Naive thymus-derived CD4-positive, alpha-beta T cell (primary cell): ENCODE measurements around the gene CDR2. TPM values are rescaled to one million over a fixed set of nuclear protein-coding genes. Genes with fewer than 3 reads are reported as not detected.

ENCODE experiments used
- ATAC-seq: fragments of 150-1000 bp; cut with Tn5 transposase; 2 replicates; pipeline ENCODE4 v1.10.0; 2021; ENCODE audit warnings: mild to moderate bottlenecking, moderate library complexity
- CTCF ChIA-PET: fragments of 350-600 bp; sonication (Branson Sonifier 250); formaldehyde crosslinking; loops from one replicate; lab custom pipeline; 2021; ENCODE audit warnings: antibody characterized with exemption; lab: Charles Lee
- POLR2A ChIA-PET: fragments of 350-600 bp; sonication (Branson Sonifier 250); formaldehyde crosslinking; loops from one replicate; lab custom pipeline; 2021; ENCODE audit warnings: antibody characterized with exemption, inconsistent platforms; lab: Charles Lee
- DNase-seq, 9 donors: peaks; one replicate each; pipeline versions ENCODE4 v3.0.0 to v3.0.0-alpha.2; 2020 to 2022; ENCODE audit warnings: mixed read lengths in 1 of 9
- H3K27ac ChIP-seq: one replicate; pipeline ENCODE4 v1.7.0; 2013; ENCODE audit warnings: mild to moderate bottlenecking, low read depth, low read length, moderate library complexity
- H3K27me3 ChIP-seq, 2 donors: one replicate each; pipeline ENCODE4 v1.7.0; 2013; ENCODE audit warnings: low read length in 2 of 2, mild to moderate bottlenecking in 2 of 2, moderate library complexity in 2 of 2; ENCODE audit not compliant: control insufficient read depth in 2 of 2, insufficient read depth in 2 of 2
- H3K36me3 ChIP-seq, 3 experiments: 1 replicate in 2 of 3; 2 replicates in 1 of 3; pipeline ENCODE4 v1.7.0; 2013; ENCODE audit warnings: low read length in 3 of 3, mild to moderate bottlenecking in 3 of 3, moderate library complexity in 1 of 3; ENCODE audit not compliant: insufficient read depth in 3 of 3, control insufficient read depth in 2 of 3
- H3K4me1 ChIP-seq, 2 donors: one replicate each; pipeline ENCODE4 v1.7.0; 2013; ENCODE audit warnings: low read length in 2 of 2, mild to moderate bottlenecking in 2 of 2, moderate library complexity in 1 of 2; ENCODE audit not compliant: control insufficient read depth in 2 of 2, insufficient read depth in 2 of 2
- H3K4me3 ChIP-seq: 2 replicates; pipeline ENCODE4 v1.7.0; 2013; ENCODE audit warnings: mild to moderate bottlenecking, low read length
- H3K9me3 ChIP-seq, 3 experiments: 1 replicate in 2 of 3; 2 replicates in 1 of 3; pipeline ENCODE4 v1.7.0; 2013; ENCODE audit warnings: low read length in 3 of 3; ENCODE audit not compliant: control insufficient read depth in 2 of 3
- H3K27ac Mint-ChIP-seq, 9 donors: one replicate each; pipeline ENCODE4 v1.8.0; 2020 to 2022; ENCODE audit warnings: mixed read lengths in 9 of 9, mild to moderate bottlenecking in 8 of 9, moderate library complexity in 5 of 9, inconsistent platforms in 2 of 9
- H3K27me3 Mint-ChIP-seq, 5 donors: one replicate each; pipeline ENCODE4 v1.8.0; 2021 to 2022; ENCODE audit warnings: mixed read lengths in 5 of 5, mild to moderate bottlenecking in 1 of 5
- H3K36me3 Mint-ChIP-seq, 5 donors: one replicate each; pipeline ENCODE4 v1.8.0; 2020 to 2022; ENCODE audit warnings: mixed read lengths in 5 of 5, mild to moderate bottlenecking in 3 of 5, inconsistent platforms in 1 of 5
- H3K4me1 Mint-ChIP-seq, 7 donors: one replicate each; pipeline ENCODE4 v1.8.0; 2020 to 2022; ENCODE audit warnings: mixed read lengths in 7 of 7, mild to moderate bottlenecking in 3 of 7, inconsistent platforms in 1 of 7
- H3K4me3 Mint-ChIP-seq, 10 donors: one replicate each; pipeline ENCODE4 v1.8.0; 2020 to 2022; ENCODE audit warnings: mild to moderate bottlenecking in 10 of 10, mixed read lengths in 10 of 10, moderate library complexity in 6 of 10, inconsistent platforms in 2 of 10
- H3K9me3 Mint-ChIP-seq, 11 donors: one replicate each; pipeline ENCODE4 v1.8.0; 2020 to 2022; ENCODE audit warnings: mixed read lengths in 11 of 11, mild to moderate bottlenecking in 4 of 11, inconsistent platforms in 1 of 11, moderate library complexity in 1 of 11
- intact Hi-C, 2 donors: fragments of 100-400 bp; cut with micrococcal nuclease; formaldehyde crosslinking; loops; one replicate each; pipeline ENCODE4 v1.15.1; 2023
- polyA plus RNA-seq, 2 donors: library from polyadenylated mRNA; unstranded; fragments of 300-500 nt; fragmentation: Illumina TruSeq; gene quantifications; one replicate each; pipeline ENCODE4 v1.2.3, GENCODE V29; 2021
- total RNA-seq, 6 experiments: library from RNA in 5 of 6; stranded (reverse) in 5 of 6; gene quantifications; 1 replicate in 5 of 6; 2 replicates in 1 of 6; pipeline ENCODE4 v1.2.3 and lab custom pipeline; 2021 to 2026

Gene CDR2
- total and polyA plus RNA-seq, 7 experiments from 2014 or later: 28.7 to 115 (median 66.0) TPM

GRCh38 chr16:22385196-22385595 is 10.8 kb upstream of the CDR2 start:
- H3K36me3 Mint-ChIP-seq: peaks cover 0 to 9% (median 7%) of the 10 kb centered on the region in 5 donors
- no peak overlapping the region for H3K27ac ChIP-seq
- H3K4me1 ChIP-seq: peaks cover 13 to 28% of the 10 kb centered on the region in 2 donors
- peaks cover 0 to 31% (median 22%) of the 10 kb centered on the region in 7 donors for H3K4me1 Mint-ChIP-seq
- no peaks in the 10 kb centered on the region for H3K9me3 Mint-ChIP-seq
- no peaks in the 10 kb centered on the region for H3K27me3 Mint-ChIP-seq
- H3K27ac Mint-ChIP-seq: peak overlapping the region in 5 of 9 donors; percentile 9 to 85 (median 42)
- no peaks in the 10 kb centered on the region for H3K36me3 ChIP-seq
- ChIA-PET POLR2A (interaction anchor here (1.2 kb wide), 1 partner anchor 27 kb away, joined by 3 read pairs; no protein-coding TSS in a partner anchor), CTCF (no interaction called here)
- no peak overlapping the region for H3K4me3 ChIP-seq
- no peaks in the 10 kb centered on the region for H3K27me3 ChIP-seq
- H3K4me3 Mint-ChIP-seq: no peak overlapping the region
- DNase-seq (no peak), ATAC-seq (no peak)
- intact Hi-C loops: no loop called here
- H3K9me3 ChIP-seq: no peaks in the 10 kb centered on the region

GRCh38 chr16:22383827-22384226 is 9.4 kb upstream of the CDR2 start:
- Mint-ChIP-seq H3K9me3 (no peaks in the 10 kb centered on the region), H3K4me3 (no peak overlapping the region), H3K27me3 (no peaks in the 10 kb centered on the region), H3K27ac (peak overlapping the region in 5 of 9 donors; percentile 16 to 96 (median 51)), H3K4me1 (peaks cover 0 to 39% (median 24%) of the 10 kb centered on the region in 7 donors), H3K36me3 (peaks cover 0 to 9% (median 7%) of the 10 kb centered on the region in 5 donors)
- Histone ChIP-seq H3K4me3 (no peak overlapping the region), H3K36me3 (no peaks in the 10 kb centered on the region), H3K27me3 (no peaks in the 10 kb centered on the region), H3K4me1 (peaks cover 13 to 31% of the 10 kb centered on the region in 2 donors), H3K27ac (no peak overlapping the region), H3K9me3 (no peaks in the 10 kb centered on the region)
- ATAC-seq (no peak), DNase-seq (no peak)
- CTCF ChIA-PET: interaction anchor here (1.4 kb wide), 1 partner anchor 13 kb away, joined by 4 read pairs; no protein-coding TSS in a partner anchor
- intact Hi-C loops: no loop called here
- POLR2A ChIA-PET: interaction anchor here (0.9 to 3.2 kb wide), 3 partner anchors 11 to 15 kb away, joined by 5 to 19 read pairs (median 5); no protein-coding TSS in a partner anchor

GRCh38 chr16:22381392-22381791 is 7.0 kb upstream of the CDR2 start:
- Mint-ChIP-seq H3K27me3 (no peaks in the 10 kb centered on the region), H3K27ac (peak overlapping the region; percentile 51 to 98 (median 95)), H3K4me3 (peak overlapping the region; percentile 55 to 86 (median 76)), H3K4me1 (peaks cover 0 to 47% (median 28%) of the 10 kb centered on the region in 7 donors), H3K9me3 (no peaks in the 10 kb centered on the region), H3K36me3 (peaks cover 0 to 8% (median 6%) of the 10 kb centered on the region in 5 donors)
- intact Hi-C loops: no loop called here
- peaks cover 13 to 31% of the 10 kb centered on the region in 2 donors for H3K4me1 ChIP-seq
- H3K36me3 ChIP-seq: no peaks in the 10 kb centered on the region
- peak overlapping the region; percentile 26 for H3K4me3 ChIP-seq
- H3K27ac ChIP-seq: peak overlapping the region; percentile 64
- ChIA-PET POLR2A (interaction anchor here (0.7 to 3.2 kb wide), 6 partner anchors 9 to 57 kb away, joined by 3 to 19 read pairs (median 6); no protein-coding TSS in a partner anchor), CTCF (no interaction called here)
- no peak for ATAC-seq
- no peaks in the 10 kb centered on the region for H3K27me3 ChIP-seq
- DNase-seq: peak in 6 of 9 donors; percentile 27 to 54 (median 45)
- H3K9me3 ChIP-seq: no peaks in the 10 kb centered on the region

- ChIA-PET CTCF (interaction anchor here (0.9 kb wide), 1 partner anchor 23 kb away, joined by 3 read pairs; no protein-coding TSS in a partner anchor), POLR2A (interaction anchor here (0.6 to 2.7 kb wide), 7 partner anchors 11 to 189 kb away, joined by 3 to 16 read pairs (median 3); no protein-coding TSS in a partner anchor)
- H3K4me3 Mint-ChIP-seq: peak overlapping the region in 7 of 10 donors; percentile 4 to 77 (median 53)
- no peaks in the 10 kb centered on the region for H3K9me3 Mint-ChIP-seq
- no peak for ATAC-seq
- Histone ChIP-seq H3K4me3 (no peak overlapping the region), H3K9me3 (no peaks in the 10 kb centered on the region), H3K4me1 (peaks cover 13 to 31% of the 10 kb centered on the region in 2 donors), H3K36me3 (no peaks in the 10 kb centered on the region), H3K27ac (peak overlapping the region; percentile 64), H3K27me3 (no peaks in the 10 kb centered on the region)
- peaks cover 0 to 6% (median 5%) of the 10 kb centered on the region in 5 donors for H3K36me3 Mint-ChIP-seq
- no peak for DNase-seq
- intact Hi-C loops: no loop called here
- H3K27ac Mint-ChIP-seq: peak overlapping the region in 8 of 9 donors; percentile 71 to 98 (median 96)
- H3K27me3 Mint-ChIP-seq: peaks cover 0 to under 1% (median 0%) of the 10 kb centered on the region in 5 donors
- H3K4me1 Mint-ChIP-seq: peaks cover under 1 to 46% (median 33%) of the 10 kb centered on the region in 7 donors
These were observed 6.1 kb upstream of the CDR2 start for GRCh38 chr16:22380529-22380928.

GRCh38 chr16:22379656-22380055 is 5.2 kb upstream of the CDR2 start:
- no peak overlapping the region for H3K4me3 ChIP-seq
- H3K9me3 ChIP-seq: no peaks in the 10 kb centered on the region
- no peaks in the 10 kb centered on the region for H3K27me3 ChIP-seq
- peaks cover 0 to 6% (median 0%) of the 10 kb centered on the region in 5 donors for H3K36me3 Mint-ChIP-seq
- DNase-seq (no peak), ATAC-seq (no peak)
- no peaks in the 10 kb centered on the region for H3K36me3 ChIP-seq
- H3K4me1 Mint-ChIP-seq: peaks cover 5 to 46% (median 36%) of the 10 kb centered on the region in 7 donors
- H3K27me3 Mint-ChIP-seq: peaks cover 0 to 3% (median 0%) of the 10 kb centered on the region in 5 donors
- ChIA-PET CTCF (no interaction called here), POLR2A (interaction anchor here (0.8 to 2.2 kb wide), 3 partner anchors 10 to 42 kb away, joined by 4 to 8 read pairs (median 5); no protein-coding TSS in a partner anchor)
- H3K9me3 Mint-ChIP-seq: no peaks in the 10 kb centered on the region
- no peak overlapping the region for H3K4me3 Mint-ChIP-seq
- intact Hi-C loops: no loop called here
- peaks cover 19 to 36% of the 10 kb centered on the region in 2 donors for H3K4me1 ChIP-seq
- peak overlapping the region in 5 of 9 donors; percentile 57 to 96 (median 66) for H3K27ac Mint-ChIP-seq
- no peak overlapping the region for H3K27ac ChIP-seq

GRCh38 chr16:22375963-22376640 is 1.7 kb upstream of the CDR2 start:
- Mint-ChIP-seq H3K4me1 (peaks cover 16 to 52% (median 45%) of the 10 kb centered on the region in 7 donors), H3K27ac (peak overlapping the region in 3 of 9 donors; percentile 85 to 86 (median 86)), H3K4me3 (peak overlapping the region in 6 of 10 donors; percentile 24 to 98 (median 70)), H3K9me3 (no peaks in the 10 kb centered on the region), H3K36me3 (peaks cover 0 to 18% (median 0%) of the 10 kb centered on the region in 5 donors), H3K27me3 (peaks cover 0 to 5% (median 0%) of the 10 kb centered on the region in 5 donors)
- intact Hi-C loops: loop anchor here (2.0 kb wide), 1 partner anchor 55 kb away; no protein-coding TSS in a partner anchor
- no peaks in the 10 kb centered on the region for H3K9me3 ChIP-seq
- ChIA-PET POLR2A (interaction anchor here (0.7 to 6.2 kb wide), 9 partner anchors 9 to 187 kb away, joined by 3 to 93 read pairs (median 3); no protein-coding TSS in a partner anchor), CTCF (interaction anchor here (0.6 to 0.7 kb wide), 2 partner anchors 30 to 79 kb away, joined by 3 to 5 read pairs; no protein-coding TSS in a partner anchor)
- H3K36me3 ChIP-seq: peaks cover 0 to 7% (median 0%) of the 10 kb centered on the region in 3 experiments
- H3K27me3 ChIP-seq: no peaks in the 10 kb centered on the region
- ATAC-seq (no peak), DNase-seq (no peak)
- H3K27ac ChIP-seq: no peak overlapping the region
- peaks cover 28 to 31% of the 10 kb centered on the region in 2 donors for H3K4me1 ChIP-seq
- H3K4me3 ChIP-seq: no peak overlapping the region
